Measurements from ENCODE around the gene PRXL2B. TPM values are rescaled to one million over a fixed set of nuclear protein-coding genes. Genes with fewer than 3 reads are reported as not detected.

PRXL2B gene
- total RNA-seq, 4 donors from 2014 or later = 33.7 to 101 (median 50.1) TPM

DNA sequence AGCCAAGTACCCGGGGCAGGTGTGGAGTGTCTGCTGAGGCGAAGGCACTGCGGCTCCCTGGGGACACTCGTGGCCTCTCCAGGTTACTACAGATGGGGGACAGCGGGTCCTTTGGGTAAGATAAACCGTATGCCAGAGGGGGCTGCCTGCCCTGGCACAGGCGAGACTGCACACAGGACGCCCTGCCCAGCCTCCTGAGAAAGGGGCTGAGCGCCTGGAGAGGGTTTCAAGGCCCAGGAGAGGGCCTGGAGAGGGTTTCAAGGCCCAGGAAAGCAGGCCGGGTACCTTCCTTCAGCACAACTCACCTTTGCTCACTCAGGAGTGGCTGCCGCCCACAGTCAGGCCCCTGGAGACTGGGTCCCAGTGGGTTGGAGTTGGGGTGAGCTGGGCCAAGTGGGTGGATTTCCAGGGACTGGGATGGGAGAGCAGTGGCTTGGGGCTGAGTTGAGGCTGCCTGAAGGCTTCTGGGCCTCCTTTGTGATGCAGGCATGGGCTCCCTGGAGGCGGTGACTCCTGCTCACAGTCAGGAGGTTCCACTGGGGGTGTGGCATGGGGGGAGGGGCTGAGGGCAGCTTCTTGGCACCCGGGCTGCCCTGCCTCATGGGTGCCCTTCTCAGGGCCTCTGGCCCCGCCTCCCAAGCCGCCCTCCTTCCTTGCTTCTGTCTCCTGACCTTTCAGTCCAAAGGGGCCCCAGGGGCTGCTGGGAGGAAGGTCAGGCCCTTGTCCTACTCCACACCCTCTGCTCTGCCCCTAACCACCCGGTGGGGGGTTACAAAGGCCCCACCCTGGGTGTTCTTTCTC lies 46.2 kb downstream of the PRXL2B start, which contains the start of gene MMEL1:
Gene MMEL1 (minus strand): TSS at position 456 of the 801 bp plus-strand sequence. CDS start 3,532 bp downstream, outside the sequence.
- Histone ChIP-seq H3K36me3 (no peaks in the 10 kb centered on the region), H3K27ac (no peak within 1 kb of the TSS), H3K4me1 (peaks cover 3 to 24% (median 18%) of the 10 kb centered on the region in 4 donors), H3K27me3 (peaks cover 76% of the 10 kb centered on the region), H3K9me3 (peaks cover 0 to 5% of the 10 kb centered on the region in 2 donors), H3K4me3 (no peak within 1 kb of the TSS)
- TF ChIP-seq POLR2AphosphoS5 (IDR thresholded peaks at IDR 0.05) (no peak), CTCF (IDR thresholded peaks at IDR 0.05) (no peak), POLR2A (IDR thresholded peaks at IDR 0.05) (no peak), EP300 (IDR thresholded peaks at IDR 0.05; ENCODE audit: low read depth) (no peak)
- intact Hi-C loops (cut with DNase I; ENCODE audit: low total_unique reads) (no loop called here), in situ Hi-C loops (cut with MboI; ENCODE audit: low pct_ligation_motif_present in 1 of 4, low pct_unique_long_range_greater_than_20kb in 1 of 4, low sequenced_read_pairs in 3 of 4) (loop anchor here in 1 of 4 donors (25.0 kb wide), 1 partner anchor 220 kb away; the partner anchor contains the start of gene PEX10)
- peak; percentile 58 for DNase-seq
- 71% methylated on average over 12 of the region's 16 CpGs; no CpG with 5 or more reads in 1 of the 2 donors for WGBS, 2 donors (ENCODE audit: low coverage in 1 of 2)

- H3K27ac ChIP-seq = no peak overlapping the region
- no peaks in the 10 kb centered on the region for H3K36me3 ChIP-seq
- peaks cover 69% of the 10 kb centered on the region for H3K27me3 ChIP-seq
- 64 to 90% methylated on average over 2 to 8 of the region's 12 CpGs for WGBS, 2 donors (ENCODE audit: low coverage in 1 of 2)
- peaks cover 0 to 5% of the 10 kb centered on the region in 2 donors for H3K9me3 ChIP-seq
- DNase-seq = no peak
- intact Hi-C loops (cut with DNase I; ENCODE audit: low total_unique reads) = no loop called here
- no peak overlapping the region for H3K4me3 ChIP-seq
- TF ChIP-seq EP300 (IDR thresholded peaks at IDR 0.05; ENCODE audit: low read depth) = no peak
- no peak for TF ChIP-seq POLR2AphosphoS5 (IDR thresholded peaks at IDR 0.05)
- TF ChIP-seq CTCF (IDR thresholded peaks at IDR 0.05) = no peak
- no peak for TF ChIP-seq POLR2A (IDR thresholded peaks at IDR 0.05)
- peaks cover 3 to 23% (median 18%) of the 10 kb centered on the region in 4 donors for H3K4me1 ChIP-seq
- in situ Hi-C loops (cut with MboI; ENCODE audit: low pct_ligation_motif_present in 1 of 4, low pct_unique_long_range_greater_than_20kb in 1 of 4, low sequenced_read_pairs in 3 of 4) = loop anchor here in 1 of 4 donors (25.0 kb wide), 1 partner anchor 221 kb away; the partner anchor contains the start of gene PEX10
These were observed 46.9 kb downstream of the PRXL2B start for GRCh38 chr1:2633366-2633935.

- H3K36me3 ChIP-seq = no peaks in the 10 kb centered on the region
- DNase-seq = no peak
- intact Hi-C loops (cut with DNase I; ENCODE audit: low total_unique reads) = no loop called here
- peaks cover 3 to 20% (median 16%) of the 10 kb centered on the region in 4 donors for H3K4me1 ChIP-seq
- TF ChIP-seq EP300 (IDR thresholded peaks at IDR 0.05; ENCODE audit: low read depth) = no peak
- TF ChIP-seq CTCF (IDR thresholded peaks at IDR 0.05) = no peak
- no peak for TF ChIP-seq POLR2AphosphoS5 (IDR thresholded peaks at IDR 0.05)
- WGBS, 2 donors (ENCODE audit: low coverage in 1 of 2) = 57% methylated on average over 8 of the region's 8 CpGs; no CpG with 5 or more reads in 1 of the 2 donors
- H3K9me3 ChIP-seq = peaks cover 0 to 5% of the 10 kb centered on the region in 2 donors
- no peak overlapping the region for H3K4me3 ChIP-seq
- in situ Hi-C loops (cut with MboI; ENCODE audit: low pct_ligation_motif_present in 1 of 4, low pct_unique_long_range_greater_than_20kb in 1 of 4, low sequenced_read_pairs in 3 of 4) = loop anchor here in 1 of 4 donors (25.0 kb wide), 1 partner anchor 222 kb away; the partner anchor contains the start of gene PEX10
- peaks cover 63% of the 10 kb centered on the region for H3K27me3 ChIP-seq
- no peak overlapping the region for H3K27ac ChIP-seq
These were observed 47.4 kb downstream of the PRXL2B start for GRCh38 chr1:2633936-2634491.

Measured in transverse colon (tissue), 4 donors.